GM19328 (cell line): ENCODE measurements around the gene CCDC182.

Experiments
- ATAC-seq: cut with Tn5 transposase; IDR thresholded peaks from one replicate; pipeline ENCODE4 v1.9.1; 2021; ENCODE audit warnings: mild to moderate bottlenecking, moderate library complexity; ENCODE audit not compliant: unreplicated experiment

CCDC182 gene

GRCh38 chr17:57730026-57730701 lies 14.9 kb downstream of the CCDC182 start:
- no peak for ATAC-seq

GRCh38 chr17:57727630-57728175 lies 17.4 kb downstream of the CCDC182 start:
- no peak for ATAC-seq

- ATAC-seq = no peak
Measured at GRCh38 chr17:57726838-57727237, 18.3 kb downstream of the CCDC182 start.

- no peak for ATAC-seq
Measured at GRCh38 chr17:57726213-57726790, 18.8 kb downstream of the CCDC182 start.

DNA sequence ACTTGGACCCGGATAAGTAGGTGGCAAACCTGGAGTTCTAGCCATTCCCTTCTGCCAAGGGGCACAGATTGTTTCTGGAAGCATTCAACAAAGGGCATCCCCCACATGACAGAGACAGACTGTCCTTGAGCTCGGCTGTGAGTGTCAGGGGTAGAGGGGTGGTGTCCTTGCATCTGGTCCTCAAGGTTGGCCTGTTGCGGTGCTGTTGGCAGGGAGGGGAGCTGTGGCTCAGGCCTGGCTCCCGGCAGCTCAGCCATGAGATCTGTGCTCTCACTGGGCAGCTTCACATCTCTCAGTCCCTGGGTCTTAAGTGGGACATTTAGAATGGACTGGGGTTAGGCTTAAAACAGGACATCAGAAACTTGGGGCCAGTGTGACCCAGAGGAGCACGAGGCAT lies 20.4 kb downstream of the CCDC182 start:
- no peak for ATAC-seq

GRCh38 chr17:57724026-57724728 lies 20.9 kb downstream of the CCDC182 start:
- ATAC-seq = no peak

DNA sequence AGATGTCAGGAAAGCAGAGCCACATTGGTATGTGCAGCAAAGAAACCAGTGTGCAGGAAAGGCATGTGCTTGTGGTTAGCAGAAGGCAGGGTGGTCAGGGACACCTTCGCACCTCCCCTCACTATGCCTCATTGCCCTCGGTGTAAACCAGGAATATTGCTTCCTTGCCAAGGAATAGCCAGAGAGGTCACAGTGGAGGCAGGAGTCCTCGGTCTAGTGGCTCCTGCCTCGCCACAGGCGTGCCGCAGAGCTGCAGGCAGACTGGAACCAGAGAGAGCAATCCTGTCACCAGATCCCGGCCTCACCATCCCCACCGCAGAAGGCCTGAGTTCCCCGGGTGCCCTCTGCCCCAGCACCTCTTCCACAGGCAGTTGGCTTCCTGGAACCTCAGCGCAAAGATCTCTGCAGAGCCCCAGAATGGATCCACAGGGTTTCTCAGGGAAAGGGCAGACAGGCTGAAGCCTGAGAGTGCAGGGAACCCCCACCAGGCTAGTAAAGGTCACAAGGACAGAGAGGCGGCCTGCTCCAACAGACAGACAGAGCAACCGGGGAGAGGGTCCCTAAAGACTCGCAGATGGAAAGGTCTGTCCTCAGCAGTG lies 21.6 kb downstream of the CCDC182 start:
- ATAC-seq = no peak

DNA sequence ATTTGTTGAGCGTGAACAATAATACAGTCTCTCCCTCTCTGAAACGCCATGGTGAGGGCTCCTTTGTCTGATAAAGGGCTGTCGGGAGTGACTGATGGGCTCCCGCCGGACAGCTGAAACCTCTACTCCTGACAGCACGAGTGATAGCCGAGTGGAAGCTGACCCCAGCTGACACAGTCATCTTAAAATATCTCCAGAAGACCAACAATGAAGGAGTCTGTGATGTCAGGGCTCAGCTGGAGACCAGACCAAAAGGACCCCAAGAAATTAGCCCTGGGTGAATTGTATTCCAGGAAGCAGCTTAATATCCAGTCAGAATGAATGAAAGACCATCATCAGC lies 22.4 kb downstream of the CCDC182 start:
- ATAC-seq = no peak

GRCh38 chr17:57721967-57722703 lies 23.0 kb downstream of the CCDC182 start:
- no peak for ATAC-seq

- no peak for ATAC-seq
Measured at GRCh38 chr17:57720386-57721035, 24.6 kb downstream of the CCDC182 start.

DNA sequence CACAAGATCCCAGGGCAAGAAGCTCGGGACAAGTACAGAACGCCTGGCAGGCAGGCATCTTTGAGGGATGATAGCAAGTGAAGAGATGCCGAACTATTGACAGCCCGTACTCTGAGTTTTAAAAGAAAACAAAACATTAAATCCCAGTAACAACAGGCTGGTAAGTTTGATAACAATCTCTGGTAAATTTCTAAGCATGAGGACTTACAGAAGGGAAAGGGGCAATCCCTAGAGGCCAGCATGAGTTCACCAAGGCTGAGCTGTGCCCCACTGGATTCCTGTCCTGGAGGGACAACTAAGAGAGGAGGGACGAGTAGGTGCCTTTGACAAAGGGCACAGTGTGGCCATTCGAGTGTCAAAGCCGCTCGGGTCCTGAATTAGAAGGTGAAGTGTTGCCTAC lies 26.2 kb downstream of the CCDC182 start:
- no peak for ATAC-seq

DNA sequence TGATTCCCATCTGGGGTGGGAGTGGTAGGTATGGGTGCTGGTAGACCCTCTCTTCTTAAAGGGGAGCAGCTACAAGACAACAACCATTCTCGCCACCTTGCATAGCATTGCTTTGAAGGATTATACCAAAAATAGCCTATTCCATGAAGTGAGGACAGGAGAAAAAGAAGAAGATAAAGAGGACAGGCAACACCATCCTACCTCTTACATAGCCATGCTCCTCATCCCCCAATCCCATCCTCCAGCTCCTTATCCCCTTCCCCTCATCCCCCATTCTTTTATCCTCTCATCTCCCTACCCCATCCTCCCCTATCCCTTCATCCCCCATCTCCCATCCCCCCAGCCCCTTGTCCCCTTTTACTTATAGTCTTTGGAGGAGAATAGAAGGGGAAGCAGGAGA lies 29.1 kb downstream of the CCDC182 start:
- no peak for ATAC-seq

- ATAC-seq = no peak
Measured at GRCh38 chr17:57714665-57715180, 30.4 kb downstream of the CCDC182 start.

DNA sequence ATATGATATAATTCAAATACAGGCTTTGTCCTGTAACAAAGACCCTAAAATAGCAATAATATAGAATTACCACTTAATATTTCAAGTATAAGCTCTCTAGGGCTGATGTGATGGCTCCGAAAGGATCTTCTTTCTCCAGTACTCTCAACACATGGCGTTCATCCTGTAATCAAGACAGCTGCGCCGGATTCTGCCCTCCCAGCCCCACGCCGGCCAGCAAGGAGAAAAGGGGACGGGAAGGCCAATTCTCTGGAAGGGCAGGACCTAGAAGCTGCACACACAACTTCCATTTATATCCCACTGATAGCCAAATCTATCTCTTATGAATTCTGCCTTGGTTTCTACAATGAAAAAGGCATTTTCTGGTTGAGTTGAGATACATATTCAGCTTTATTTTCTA lies 32.0 kb downstream of the CCDC182 start:
- no peak for ATAC-seq

DNA sequence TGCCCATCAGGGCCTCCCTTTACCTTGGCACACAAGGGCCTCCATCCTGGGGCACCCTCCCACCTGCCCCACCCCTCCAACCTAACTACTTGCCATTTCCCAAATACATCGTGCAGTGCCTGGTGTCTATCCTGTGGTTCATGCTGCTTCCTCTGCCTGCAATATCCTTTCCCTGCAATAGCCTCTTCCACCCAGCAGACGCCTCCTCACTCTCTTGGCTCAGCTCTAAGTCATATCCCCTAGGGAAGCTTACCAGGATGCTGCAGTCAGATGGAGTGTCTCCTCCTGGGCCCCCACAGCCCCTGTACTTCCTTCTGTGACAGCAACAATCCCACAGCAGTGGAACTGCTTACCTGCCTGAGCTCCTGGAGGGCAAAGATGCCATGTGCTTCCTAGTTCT lies 36.7 kb downstream of the CCDC182 start:
- no peak for ATAC-seq

GRCh38 chr17:57707892-57708291 lies 37.2 kb downstream of the CCDC182 start:
- ATAC-seq = no peak

DNA sequence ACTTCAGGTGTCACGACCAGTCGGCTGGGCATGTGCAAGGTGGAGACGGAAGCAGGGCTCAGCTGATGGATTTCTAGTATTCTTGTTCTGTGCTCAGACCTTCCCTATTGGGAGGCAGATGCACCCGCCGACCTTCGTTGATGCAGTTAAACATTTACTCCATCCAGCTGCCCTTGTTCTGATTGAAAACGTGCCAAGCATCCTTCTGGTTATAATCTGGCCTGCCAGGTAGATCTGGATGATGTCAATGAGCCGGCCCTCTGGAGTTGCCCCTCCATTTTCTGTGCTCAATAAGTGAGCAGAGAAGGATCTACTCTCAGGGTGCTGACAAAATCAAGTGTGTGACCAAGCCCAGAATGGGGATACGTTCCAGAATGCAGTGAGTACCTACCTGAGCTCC lies 38.3 kb downstream of the CCDC182 start:
- no peak for ATAC-seq

- ATAC-seq = no peak
Measured at GRCh38 chr17:57705921-57706695, 39.0 kb downstream of the CCDC182 start.

GRCh38 chr17:57704448-57704847 lies 40.7 kb downstream of the CCDC182 start:
- no peak for ATAC-seq

- no peak for ATAC-seq
Measured at GRCh38 chr17:57703273-57703672, 41.8 kb downstream of the CCDC182 start.
